ENCODE results near the gene LTF. TPM values are rescaled to one million over a fixed set of nuclear protein-coding genes. Genes with fewer than 3 reads are reported as not detected.

Gene LTF
- total RNA-seq, 1 experiment from 2014 or later, result not detected

DNA sequence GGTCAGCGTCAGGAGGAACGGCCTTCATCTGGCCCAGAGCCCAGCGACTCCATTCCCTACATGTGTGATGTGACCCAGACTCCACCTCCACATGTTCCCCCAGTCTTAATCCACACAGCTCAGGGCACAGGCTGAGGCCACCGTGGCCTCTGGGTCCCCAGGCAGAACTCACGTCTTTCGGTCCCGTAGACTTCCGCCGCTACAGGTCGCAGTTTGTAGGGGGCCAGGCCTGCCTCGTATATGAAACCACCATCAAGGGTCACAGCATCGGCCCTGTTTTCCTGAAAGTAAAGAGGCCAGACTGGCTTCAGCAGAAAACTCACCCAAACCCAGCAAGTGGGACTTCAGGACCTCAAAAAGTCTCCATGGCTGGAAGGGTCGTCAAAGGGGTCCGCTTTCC lies 8.6 kb downstream of the LTF start:
- H3K36me3 Mint-ChIP-seq (ENCODE audit: insufficient read depth, unreplicated experiment), result peaks cover 4% of the 10 kb centered on the region
- TF ChIP-seq, protein P1, sequence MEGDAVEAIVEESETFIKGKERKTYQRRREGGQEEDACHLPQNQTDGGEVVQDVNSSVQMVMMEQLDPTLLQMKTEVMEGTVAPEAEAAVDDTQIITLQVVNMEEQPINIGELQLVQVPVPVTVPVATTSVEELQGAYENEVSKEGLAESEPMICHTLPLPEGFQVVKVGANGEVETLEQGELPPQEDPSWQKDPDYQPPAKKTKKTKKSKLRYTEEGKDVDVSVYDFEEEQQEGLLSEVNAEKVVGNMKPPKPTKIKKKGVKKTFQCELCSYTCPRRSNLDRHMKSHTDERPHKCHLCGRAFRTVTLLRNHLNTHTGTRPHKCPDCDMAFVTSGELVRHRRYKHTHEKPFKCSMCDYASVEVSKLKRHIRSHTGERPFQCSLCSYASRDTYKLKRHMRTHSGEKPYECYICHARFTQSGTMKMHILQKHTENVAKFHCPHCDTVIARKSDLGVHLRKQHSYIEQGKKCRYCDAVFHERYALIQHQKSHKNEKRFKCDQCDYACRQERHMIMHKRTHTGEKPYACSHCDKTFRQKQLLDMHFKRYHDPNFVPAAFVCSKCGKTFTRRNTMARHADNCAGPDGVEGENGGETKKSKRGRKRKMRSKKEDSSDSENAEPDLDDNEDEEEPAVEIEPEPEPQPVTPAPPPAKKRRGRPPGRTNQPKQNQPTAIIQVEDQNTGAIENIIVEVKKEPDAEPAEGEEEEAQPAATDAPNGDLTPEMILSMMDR (IDR thresholded peaks at IDR 0.05; ENCODE audit: unreplicated experiment), result no peak
- no peak for DNase-seq
- no peak overlapping the region for H3K4me3 Mint-ChIP-seq (ENCODE audit: low read depth, unreplicated experiment)
- H3K4me1 Mint-ChIP-seq (ENCODE audit: low read depth, unreplicated experiment), result no peaks in the 10 kb centered on the region
- no TSS peak for BruUV-seq (replicated peaks)
- H3K27me3 Mint-ChIP-seq (ENCODE audit: unreplicated experiment), result peaks cover 82% of the 10 kb centered on the region
- H3K27ac Mint-ChIP-seq (ENCODE audit: unreplicated experiment), result no peak overlapping the region
- CTCF ChIA-PET, result no interaction called here
- no peaks in the 10 kb centered on the region for H3K9me3 Mint-ChIP-seq (ENCODE audit: low read depth, unreplicated experiment)
- intact Hi-C loops (cut with micrococcal nuclease; ENCODE audit: unreplicated experiment), result no loop called here

DNA sequence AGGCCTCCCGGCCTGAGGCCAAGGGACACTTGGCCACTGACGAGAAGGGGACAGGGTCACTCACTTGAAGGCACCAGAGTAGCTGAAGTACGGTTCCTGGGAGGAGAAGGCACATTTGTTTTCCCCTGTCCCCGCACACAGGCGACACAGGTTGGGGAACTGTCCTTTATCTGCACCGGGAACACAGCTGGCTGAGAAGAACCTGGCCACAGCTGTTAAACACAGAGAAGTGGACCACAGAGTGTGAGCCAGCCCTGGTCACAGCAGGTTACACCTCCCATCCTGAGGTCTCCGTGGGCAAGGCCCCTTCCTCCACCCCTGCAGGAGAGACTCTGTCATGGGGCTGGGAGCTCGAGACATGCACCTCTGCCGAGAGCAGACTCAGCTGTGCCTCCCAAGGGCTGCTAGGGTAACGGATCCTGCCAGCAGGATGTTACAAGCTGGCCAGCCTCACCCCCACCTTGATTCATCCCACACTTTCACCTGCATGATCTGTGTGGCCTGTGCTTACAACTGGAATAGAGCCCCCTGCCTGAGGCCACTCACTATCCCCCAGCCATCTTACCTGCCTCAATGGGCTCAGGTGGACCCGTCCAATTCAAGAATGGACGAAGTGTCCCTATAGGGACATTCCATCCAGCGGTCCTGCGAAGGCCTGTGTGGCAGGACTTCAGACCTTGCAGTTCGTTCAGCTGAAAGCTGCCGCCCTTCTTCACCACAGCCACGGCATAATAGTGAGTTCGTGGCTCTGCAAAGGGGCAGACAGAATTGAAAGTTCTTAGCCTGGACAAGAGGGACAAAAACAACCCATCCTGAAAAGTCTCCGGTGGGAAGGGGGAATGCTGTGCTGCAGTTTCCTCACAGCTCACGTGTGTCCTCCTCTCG lies 9.2 kb downstream of the LTF start:
- TF ChIP-seq, protein P1 (IDR thresholded peaks at IDR 0.05; ENCODE audit: unreplicated experiment), result no peak

DNA sequence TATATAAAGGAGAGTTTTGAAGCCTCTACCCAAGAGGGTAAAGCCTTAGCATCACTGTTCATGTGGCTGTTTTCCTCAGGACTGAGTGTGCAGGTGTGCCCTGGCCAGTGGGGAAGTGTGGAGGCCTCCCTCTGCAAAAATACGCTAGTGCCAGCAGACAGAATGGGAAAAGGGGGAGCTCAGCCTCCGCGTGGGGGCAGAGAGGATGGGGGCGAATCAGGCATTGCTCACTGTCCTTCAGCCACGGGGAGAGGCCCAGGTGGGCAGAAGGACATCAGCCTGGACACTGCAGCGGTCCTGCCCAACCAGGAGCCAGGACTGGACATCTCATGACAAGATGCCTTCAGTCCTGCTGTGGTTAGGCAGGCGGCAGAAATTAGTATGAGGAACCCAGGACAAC lies 10.1 kb downstream of the LTF start:
- peaks cover 1% of the 10 kb centered on the region for H3K36me3 Mint-ChIP-seq (ENCODE audit: insufficient read depth, unreplicated experiment)
- H3K27me3 Mint-ChIP-seq (ENCODE audit: unreplicated experiment), result peaks cover 69% of the 10 kb centered on the region
- no peaks in the 10 kb centered on the region for H3K9me3 Mint-ChIP-seq (ENCODE audit: low read depth, unreplicated experiment)
- no TSS peak for BruUV-seq (replicated peaks)
- H3K27ac Mint-ChIP-seq (ENCODE audit: unreplicated experiment), result no peak overlapping the region
- DNase-seq, result no peak
- TF ChIP-seq, protein P1 (IDR thresholded peaks at IDR 0.05; ENCODE audit: unreplicated experiment), result no peak
- H3K4me1 Mint-ChIP-seq (ENCODE audit: low read depth, unreplicated experiment), result no peaks in the 10 kb centered on the region
- intact Hi-C loops (cut with micrococcal nuclease; ENCODE audit: unreplicated experiment), result no loop called here
- CTCF ChIA-PET, result interaction anchor here (0.6 kb wide), 1 partner anchor 1107 kb away, joined by 3 read pairs; no protein-coding TSS in a partner anchor
- no peak overlapping the region for H3K4me3 Mint-ChIP-seq (ENCODE audit: low read depth, unreplicated experiment)

More for the DNA sequence above, 9.2 kb downstream of the LTF start:
- no peak overlapping the region for H3K4me3 Mint-ChIP-seq (ENCODE audit: low read depth, unreplicated experiment)
- no peaks in the 10 kb centered on the region for H3K9me3 Mint-ChIP-seq (ENCODE audit: low read depth, unreplicated experiment)
- no TSS peak for BruUV-seq (replicated peaks)
- H3K27ac Mint-ChIP-seq (ENCODE audit: unreplicated experiment), result no peak overlapping the region
- intact Hi-C loops (cut with micrococcal nuclease; ENCODE audit: unreplicated experiment), result no loop called here
- H3K27me3 Mint-ChIP-seq (ENCODE audit: unreplicated experiment), result peaks cover 75% of the 10 kb centered on the region
- no peak for DNase-seq
- no peaks in the 10 kb centered on the region for H3K4me1 Mint-ChIP-seq (ENCODE audit: low read depth, unreplicated experiment)
- CTCF ChIA-PET, result no interaction called here
- H3K36me3 Mint-ChIP-seq (ENCODE audit: insufficient read depth, unreplicated experiment), result peaks cover 4% of the 10 kb centered on the region

DNA sequence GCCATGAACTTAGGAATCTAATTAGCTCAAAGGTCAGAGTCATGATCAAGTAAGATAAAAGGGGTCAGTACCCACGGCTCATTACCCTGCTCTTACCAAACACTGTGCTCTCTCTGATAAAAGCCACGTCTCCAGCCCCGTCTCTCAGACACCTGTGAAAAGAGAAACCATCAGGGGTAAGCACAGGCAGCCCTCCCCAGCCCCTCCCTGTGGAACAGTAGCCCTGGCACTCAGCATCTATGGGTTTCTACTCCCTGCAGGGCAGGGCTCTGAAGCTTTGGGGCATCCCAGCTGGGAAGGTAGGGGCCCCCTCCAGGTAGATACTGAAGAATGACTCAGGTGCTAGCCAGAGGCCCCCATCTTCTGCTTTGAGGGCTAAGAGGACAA lies 10.5 kb downstream of the LTF start:
- Mint-ChIP-seq H3K36me3 (ENCODE audit: insufficient read depth, unreplicated experiment) (no peaks in the 10 kb centered on the region), H3K4me3 (ENCODE audit: low read depth, unreplicated experiment) (no peak overlapping the region), H3K27me3 (ENCODE audit: unreplicated experiment) (peaks cover 69% of the 10 kb centered on the region), H3K27ac (ENCODE audit: unreplicated experiment) (no peak overlapping the region), H3K4me1 (ENCODE audit: low read depth, unreplicated experiment) (no peaks in the 10 kb centered on the region), H3K9me3 (ENCODE audit: low read depth, unreplicated experiment) (no peaks in the 10 kb centered on the region)
- CTCF ChIA-PET, result interaction anchor here (0.6 kb wide), 1 partner anchor 1107 kb away, joined by 3 read pairs; no protein-coding TSS in a partner anchor
- no peak for DNase-seq
- intact Hi-C loops (cut with micrococcal nuclease; ENCODE audit: unreplicated experiment), result no loop called here
- no TSS peak for BruUV-seq (replicated peaks)
- TF ChIP-seq, protein P1 (IDR thresholded peaks at IDR 0.05; ENCODE audit: unreplicated experiment), result no peak

All from Calu3 (cell line).